RWPE1 (cell line): ENCODE results near the gene LHX3.

Experiments
- CTCF ChIA-PET: fragments of 350-600 bp; sonication (Branson Sonifier 250); formaldehyde crosslinking; extraction: SDS; loops from one replicate; lab custom pipeline; 2021; lab: Yijun Ruan, JAX
- POLR2A ChIA-PET: fragments of 400-600 bp; formaldehyde crosslinking; extraction: SDS; loops from one replicate; lab custom pipeline; 2020; ENCODE audit warnings: antibody characterized with exemption; ENCODE audit not compliant: low non-redundant PET; lab: Yijun Ruan, JAX
- DNase-seq: peaks from one replicate; pipeline ENCODE4 v3.0.0; 2012; ENCODE audit warnings: low spot score
- H3K27ac ChIP-seq: fragments of 450-650 bp; 2 replicates; pipeline ENCODE4 v1.5.1; 2017
- TF ChIP-seq, protein P1 (sequence below): fragments of 450-650 bp; conservative IDR thresholded peaks from 2 replicates; pipeline ENCODE4 v1.5.1; 2017; ENCODE audit warnings: low read depth, mild to moderate bottlenecking

The LHX3 gene

DNA sequence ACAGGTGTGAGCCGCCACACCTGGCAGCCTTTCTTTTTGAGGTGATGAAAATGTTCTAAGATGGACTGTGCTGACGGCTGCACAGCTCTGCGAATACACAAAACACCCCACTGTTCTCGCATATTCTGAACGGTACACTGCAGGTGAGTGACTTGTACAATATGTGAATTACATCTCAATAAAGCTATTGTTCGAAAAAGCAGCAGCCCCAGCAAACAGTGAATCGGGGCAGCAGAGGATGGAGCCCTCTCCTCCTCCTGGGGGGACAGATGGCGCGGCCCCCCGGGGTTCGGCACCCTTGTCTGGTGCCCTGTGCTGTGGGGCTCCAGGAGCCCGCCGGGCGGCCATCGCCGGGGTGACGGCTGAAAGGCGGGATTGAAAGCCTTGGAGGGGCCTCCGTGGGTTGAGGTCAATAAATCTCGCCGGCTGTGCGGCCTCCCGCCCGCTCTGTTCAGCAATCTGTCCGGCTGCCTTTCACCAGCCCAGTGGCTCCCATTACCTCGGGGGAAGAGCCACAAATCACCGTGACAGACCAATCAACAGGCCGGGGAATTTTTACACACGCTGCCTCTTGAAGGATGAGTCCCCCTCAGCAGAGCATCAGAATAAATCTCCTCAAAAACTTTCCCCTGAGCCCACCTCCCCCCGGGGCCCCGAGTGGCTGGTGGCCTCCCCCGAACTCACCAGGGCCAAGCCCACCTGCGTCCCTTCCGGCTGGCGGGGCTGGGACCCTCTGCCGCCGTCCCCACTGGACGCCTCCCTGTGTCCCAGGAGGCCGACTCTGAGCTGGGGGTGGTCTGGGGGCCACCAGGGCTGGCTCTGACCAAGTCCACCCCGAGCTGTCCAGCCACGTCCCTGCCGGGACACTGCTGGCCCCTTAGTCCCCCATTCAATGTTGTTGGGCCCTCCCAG lies 48.5 kb downstream of the LHX3 start:
- POLR2A ChIA-PET = interaction anchor here (1.2 kb wide), 1 partner anchor 131 kb away, joined by 3 read pairs; no protein-coding TSS in a partner anchor
- H3K27ac ChIP-seq = no peak overlapping the region
- TF ChIP-seq, protein P1, sequence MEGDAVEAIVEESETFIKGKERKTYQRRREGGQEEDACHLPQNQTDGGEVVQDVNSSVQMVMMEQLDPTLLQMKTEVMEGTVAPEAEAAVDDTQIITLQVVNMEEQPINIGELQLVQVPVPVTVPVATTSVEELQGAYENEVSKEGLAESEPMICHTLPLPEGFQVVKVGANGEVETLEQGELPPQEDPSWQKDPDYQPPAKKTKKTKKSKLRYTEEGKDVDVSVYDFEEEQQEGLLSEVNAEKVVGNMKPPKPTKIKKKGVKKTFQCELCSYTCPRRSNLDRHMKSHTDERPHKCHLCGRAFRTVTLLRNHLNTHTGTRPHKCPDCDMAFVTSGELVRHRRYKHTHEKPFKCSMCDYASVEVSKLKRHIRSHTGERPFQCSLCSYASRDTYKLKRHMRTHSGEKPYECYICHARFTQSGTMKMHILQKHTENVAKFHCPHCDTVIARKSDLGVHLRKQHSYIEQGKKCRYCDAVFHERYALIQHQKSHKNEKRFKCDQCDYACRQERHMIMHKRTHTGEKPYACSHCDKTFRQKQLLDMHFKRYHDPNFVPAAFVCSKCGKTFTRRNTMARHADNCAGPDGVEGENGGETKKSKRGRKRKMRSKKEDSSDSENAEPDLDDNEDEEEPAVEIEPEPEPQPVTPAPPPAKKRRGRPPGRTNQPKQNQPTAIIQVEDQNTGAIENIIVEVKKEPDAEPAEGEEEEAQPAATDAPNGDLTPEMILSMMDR = no peak
- CTCF ChIA-PET = interaction anchor here (0.6 to 1.6 kb wide), 4 partner anchors 14 to 203 kb away, joined by 3 to 7 read pairs (median 4); no protein-coding TSS in a partner anchor
- no peak for DNase-seq

DNA sequence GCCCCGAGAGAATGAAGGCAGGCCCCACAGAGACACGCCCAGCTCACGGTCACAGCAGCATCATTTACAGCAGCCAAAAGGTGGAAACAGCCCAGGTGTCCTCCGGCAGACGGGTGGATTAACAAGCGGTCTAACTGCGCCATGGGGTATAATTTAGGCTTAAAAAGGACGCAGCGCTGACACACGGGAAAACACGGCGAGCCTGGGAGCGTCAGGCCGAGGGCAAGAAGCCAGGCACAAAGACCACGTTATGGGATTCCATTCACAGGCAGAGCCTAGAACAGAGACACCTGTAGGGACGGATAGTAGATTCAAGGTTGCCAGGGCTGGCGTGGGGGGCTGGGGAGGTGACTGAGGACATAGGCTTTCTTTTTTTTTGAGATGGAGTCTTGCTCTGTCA lies 49.4 kb downstream of the LHX3 start:
- POLR2A ChIA-PET = no interaction called here
- no peak for DNase-seq
- CTCF ChIA-PET = interaction anchor here (0.7 kb wide), 1 partner anchor 314 kb away, joined by 4 read pairs; no protein-coding TSS in a partner anchor
- TF ChIP-seq, protein P1 = no peak
- H3K27ac ChIP-seq = no peak overlapping the region

DNA sequence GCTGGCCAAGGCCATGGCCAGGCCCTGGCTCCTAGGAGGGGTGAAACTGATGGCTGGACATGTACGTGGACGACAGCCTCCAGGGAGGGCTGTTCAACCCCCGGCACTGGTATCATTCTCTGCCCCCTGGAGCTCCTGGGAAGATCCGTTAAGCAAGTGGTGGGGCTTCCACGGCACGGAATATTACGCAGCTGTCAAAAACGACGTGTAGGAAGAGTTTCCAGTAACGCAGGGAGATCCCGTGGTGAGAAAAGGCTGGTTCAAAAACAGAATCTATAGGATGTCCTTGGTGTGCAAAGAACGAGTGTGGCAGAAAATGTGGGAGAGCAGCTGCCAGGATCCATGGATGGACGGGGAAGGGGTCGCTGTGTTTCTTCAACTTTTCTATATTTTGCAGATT lies 50.0 kb downstream of the LHX3 start:
- CTCF ChIA-PET = interaction anchor here (0.7 kb wide), 1 partner anchor 313 kb away, joined by 4 read pairs; no protein-coding TSS in a partner anchor
- no peak overlapping the region for H3K27ac ChIP-seq
- DNase-seq = no peak
- POLR2A ChIA-PET = no interaction called here
- TF ChIP-seq, protein P1 = no peak

DNA sequence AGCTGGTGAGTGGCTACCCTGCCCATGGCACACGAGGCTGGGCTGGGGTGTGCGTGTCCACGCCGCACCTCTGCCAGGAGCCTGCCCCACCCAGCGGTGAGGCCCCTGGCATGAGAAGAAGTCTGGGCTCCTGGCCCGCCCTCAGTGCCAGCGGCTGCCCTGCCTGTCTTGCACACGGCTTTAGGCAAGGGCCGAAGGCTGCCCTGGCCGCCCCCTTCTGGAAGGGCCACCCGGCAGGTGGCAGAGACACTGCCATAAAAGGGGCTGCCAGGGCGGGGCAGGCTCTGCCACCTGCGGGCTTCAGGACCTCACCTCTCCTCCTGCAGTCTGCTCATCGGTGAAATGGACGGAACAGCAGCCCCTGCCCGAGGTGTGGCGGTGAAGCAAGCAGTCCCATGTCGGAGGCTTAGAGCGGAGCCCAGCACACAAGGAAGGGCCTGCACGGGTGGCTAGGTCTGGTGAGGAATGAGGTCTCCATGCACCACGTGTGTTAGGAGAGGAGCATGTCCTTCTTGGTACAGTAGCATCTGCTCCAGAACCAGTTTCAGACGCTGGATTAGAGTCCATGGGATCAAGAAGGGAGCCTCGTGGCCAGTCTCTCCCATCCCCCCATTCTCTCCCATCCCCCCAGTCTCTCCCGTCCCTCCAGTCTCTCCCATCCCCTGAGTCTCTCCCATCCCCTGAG lies 51.4 kb downstream of the LHX3 start:
- H3K27ac ChIP-seq = no peak overlapping the region
- DNase-seq = no peak
- ChIA-PET POLR2A (no interaction called here), CTCF (no interaction called here)
- TF ChIP-seq, protein P1 = no peak

DNA sequence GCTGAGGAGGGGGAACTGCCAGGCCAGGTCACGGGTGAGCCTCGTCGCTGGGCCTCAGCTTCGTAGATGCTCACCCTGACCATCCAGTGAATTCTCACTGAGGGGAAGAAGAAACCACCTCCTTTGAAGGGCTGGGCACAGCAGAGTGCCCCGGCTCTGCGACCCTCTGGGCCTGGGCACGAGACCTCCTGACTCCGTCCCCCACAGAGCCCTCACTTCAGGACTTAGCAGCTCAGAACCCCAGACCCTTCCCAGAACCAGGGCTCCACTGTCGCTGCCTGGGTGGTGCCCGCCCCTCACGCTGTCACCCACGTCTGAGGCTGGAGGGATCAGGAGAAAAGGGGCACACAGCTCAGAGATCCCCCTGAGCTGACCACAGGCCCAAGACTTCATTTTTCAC lies 52.0 kb downstream of the LHX3 start:
- no peak for DNase-seq
- ChIA-PET POLR2A (no interaction called here), CTCF (interaction anchor here (0.6 kb wide), 1 partner anchor 295 kb away, joined by 3 read pairs; no protein-coding TSS in a partner anchor)
- no peak overlapping the region for H3K27ac ChIP-seq
- TF ChIP-seq, protein P1 = no peak

DNA sequence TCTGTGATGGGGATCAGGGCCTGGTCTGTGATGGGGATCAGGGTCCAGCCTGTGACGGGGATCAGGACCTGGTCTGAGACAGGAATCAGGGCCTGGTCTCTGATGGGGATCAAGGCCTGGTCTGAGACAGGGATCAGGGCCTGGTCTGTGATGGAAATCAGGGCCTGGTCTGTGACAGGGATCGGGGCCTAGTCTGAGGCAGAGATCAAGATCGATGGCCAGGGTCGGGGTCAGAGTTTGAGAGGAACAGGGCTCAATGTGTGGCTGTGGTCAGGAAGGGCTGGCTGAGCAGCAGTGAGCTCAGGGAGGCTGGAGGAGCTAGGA lies 52.4 kb downstream of the LHX3 start:
- ChIA-PET CTCF (interaction anchor here (0.6 kb wide), 1 partner anchor 295 kb away, joined by 3 read pairs; no protein-coding TSS in a partner anchor), POLR2A (no interaction called here)
- no peak for DNase-seq
- TF ChIP-seq, protein P1 = no peak
- H3K27ac ChIP-seq = no peak overlapping the region
